Bone marrow (tissue), 2 donors: ENCODE measurements around the gene BAZ2B.

Experiments
- DNase-seq, 2 donors: peaks; one replicate each; lab custom pipeline; 2025; lab: John Stamatoyannopoulos, UW

BAZ2B gene

GRCh38 chr2:159573846-159574606 lies 42.3 kb downstream of the BAZ2B start:
- no peak for DNase-seq

GRCh38 chr2:159573294-159573693 lies 43.1 kb downstream of the BAZ2B start:
- no peak for DNase-seq

GRCh38 chr2:159572459-159572858 lies 43.9 kb downstream of the BAZ2B start:
- no peak for DNase-seq

- DNase-seq = no peak
Observed at GRCh38 chr2:159571540-159572260, 44.6 kb downstream of the BAZ2B start.

GRCh38 chr2:159564081-159564480 lies 52.3 kb downstream of the BAZ2B start:
- no peak for DNase-seq

- no peak for DNase-seq
Observed at GRCh38 chr2:159562248-159562647, 54.1 kb downstream of the BAZ2B start.

GRCh38 chr2:159561786-159562185 lies 54.6 kb downstream of the BAZ2B start:
- no peak for DNase-seq

- no peak for DNase-seq
Observed at GRCh38 chr2:159561242-159561641, 55.1 kb downstream of the BAZ2B start.

GRCh38 chr2:159559034-159559433 lies 57.3 kb downstream of the BAZ2B start:
- DNase-seq = no peak

- no peak for DNase-seq
Observed at GRCh38 chr2:159558479-159558878, 57.9 kb downstream of the BAZ2B start.

- peak in 1 of 2 donors; percentile 42 for DNase-seq
Observed at GRCh38 chr2:159557437-159558034, 58.8 kb downstream of the BAZ2B start.

GRCh38 chr2:159555651-159556392 lies 60.5 kb downstream of the BAZ2B start:
- no peak for DNase-seq

GRCh38 chr2:159553727-159554126 lies 62.6 kb downstream of the BAZ2B start:
- no peak for DNase-seq

GRCh38 chr2:159551806-159552205 lies 64.5 kb downstream of the BAZ2B start:
- DNase-seq = no peak

GRCh38 chr2:159550231-159550630 lies 66.1 kb downstream of the BAZ2B start:
- no peak for DNase-seq

GRCh38 chr2:159549234-159549633 lies 67.1 kb downstream of the BAZ2B start:
- DNase-seq = peak in 1 of 2 donors; percentile 51

- no peak for DNase-seq
Observed at GRCh38 chr2:159546716-159547430, 69.5 kb downstream of the BAZ2B start.

GRCh38 chr2:159546039-159546438 lies 70.3 kb downstream of the BAZ2B start:
- DNase-seq = no peak

GRCh38 chr2:159545085-159545484 lies 71.3 kb downstream of the BAZ2B start:
- no peak for DNase-seq

- no peak for DNase-seq
Observed at GRCh38 chr2:159542101-159542500, 74.2 kb downstream of the BAZ2B start.

GRCh38 chr2:159539701-159540100 lies 76.6 kb downstream of the BAZ2B start:
- DNase-seq = no peak

- no peak for DNase-seq
Observed at GRCh38 chr2:159538801-159539200, 77.5 kb downstream of the BAZ2B start.
